ENCODE results near the gene CDHR5.

The CDHR5 gene

GRCh38 chr11:628056-628455 is 3.3 kb upstream of the CDHR5 start:
- no peaks in the 10 kb centered on the region for H3K79me2 ChIP-seq
- no peak overlapping the region for H2AFZ ChIP-seq
- no peaks in the 10 kb centered on the region for H3K27me3 ChIP-seq (ENCODE audit: control insufficient read depth, insufficient read depth, low read length)
- no peak overlapping the region for H3K9ac ChIP-seq
- H3K4me2 ChIP-seq (ENCODE audit: low read length) = no peak overlapping the region
- H3K36me3 ChIP-seq (ENCODE audit: control insufficient read depth, insufficient read depth, low read length) = no peaks in the 10 kb centered on the region
- H3K9me3 ChIP-seq (ENCODE audit: control insufficient read depth, low read length) = no peaks in the 10 kb centered on the region
- no peak overlapping the region for H3K27ac ChIP-seq
- no peak for TF ChIP-seq CTCF (IDR thresholded peaks at IDR 0.05)
- no peaks in the 10 kb centered on the region for H3K4me1 ChIP-seq
- no peak overlapping the region for H3K4me3 ChIP-seq (ENCODE audit: low read depth, low read length)

- Histone ChIP-seq H2AFZ (no peak overlapping the region), H3K9me3 (ENCODE audit: control insufficient read depth, low read length) (no peaks in the 10 kb centered on the region), H3K4me1 (no peaks in the 10 kb centered on the region), H3K79me2 (no peaks in the 10 kb centered on the region), H3K9ac (no peak overlapping the region), H3K4me2 (ENCODE audit: low read length) (no peak overlapping the region), H3K4me3 (ENCODE audit: low read depth, low read length) (no peak overlapping the region), H3K27ac (no peak overlapping the region), H3K36me3 (ENCODE audit: control insufficient read depth, insufficient read depth, low read length) (no peaks in the 10 kb centered on the region), H3K27me3 (ENCODE audit: control insufficient read depth, insufficient read depth, low read length) (no peaks in the 10 kb centered on the region)
- TF ChIP-seq CTCF (IDR thresholded peaks at IDR 0.05) = no peak
These were observed 2.5 kb upstream of the CDHR5 start for GRCh38 chr11:627308-627576.

- H3K27me3 ChIP-seq (ENCODE audit: control insufficient read depth, insufficient read depth, low read length) = no peaks in the 10 kb centered on the region
- H3K79me2 ChIP-seq = no peaks in the 10 kb centered on the region
- no peak for TF ChIP-seq CTCF (IDR thresholded peaks at IDR 0.05)
- no peak within 1 kb of the TSS for H3K9ac ChIP-seq
- H3K9me3 ChIP-seq (ENCODE audit: control insufficient read depth, low read length) = no peaks in the 10 kb centered on the region
- no peaks in the 10 kb centered on the region for H3K36me3 ChIP-seq (ENCODE audit: control insufficient read depth, insufficient read depth, low read length)
- H3K4me3 ChIP-seq (ENCODE audit: low read depth, low read length) = no peak within 1 kb of the TSS
- no peaks in the 10 kb centered on the region for H3K4me1 ChIP-seq
- no peak within 1 kb of the TSS for H2AFZ ChIP-seq
- no peak within 1 kb of the TSS for H3K4me2 ChIP-seq (ENCODE audit: low read length)
- H3K27ac ChIP-seq = no peak within 1 kb of the TSS
These were observed 1.9 kb upstream of the CDHR5 start, which contains the start of gene SCT for GRCh38 chr11:626475-627307. Gene SCT, minus strand, starts transcription at chr11:627181. Its CDS starts 38 bp downstream, at chr11:627143.

- Histone ChIP-seq H3K4me2 (ENCODE audit: low read length) (no peak overlapping the region), H3K9me3 (ENCODE audit: control insufficient read depth, low read length) (no peaks in the 10 kb centered on the region), H3K27ac (no peak overlapping the region), H3K36me3 (ENCODE audit: control insufficient read depth, insufficient read depth, low read length) (no peaks in the 10 kb centered on the region), H2AFZ (no peak overlapping the region), H3K4me1 (no peaks in the 10 kb centered on the region), H3K27me3 (ENCODE audit: control insufficient read depth, insufficient read depth, low read length) (no peaks in the 10 kb centered on the region), H3K4me3 (ENCODE audit: low read depth, low read length) (no peak overlapping the region), H3K9ac (no peak overlapping the region), H3K79me2 (no peaks in the 10 kb centered on the region)
- no peak for TF ChIP-seq CTCF (IDR thresholded peaks at IDR 0.05)
These were observed 997 bp upstream of the CDHR5 start for GRCh38 chr11:625636-626268.
